ENCODE data around the gene LAPTM5. TPM values are rescaled to one million over a fixed set of nuclear protein-coding genes. Genes with fewer than 3 reads are reported as not detected.

LAPTM5 gene
- total RNA-seq, 1 donor from 2014 or later = 19.5 TPM

DNA sequence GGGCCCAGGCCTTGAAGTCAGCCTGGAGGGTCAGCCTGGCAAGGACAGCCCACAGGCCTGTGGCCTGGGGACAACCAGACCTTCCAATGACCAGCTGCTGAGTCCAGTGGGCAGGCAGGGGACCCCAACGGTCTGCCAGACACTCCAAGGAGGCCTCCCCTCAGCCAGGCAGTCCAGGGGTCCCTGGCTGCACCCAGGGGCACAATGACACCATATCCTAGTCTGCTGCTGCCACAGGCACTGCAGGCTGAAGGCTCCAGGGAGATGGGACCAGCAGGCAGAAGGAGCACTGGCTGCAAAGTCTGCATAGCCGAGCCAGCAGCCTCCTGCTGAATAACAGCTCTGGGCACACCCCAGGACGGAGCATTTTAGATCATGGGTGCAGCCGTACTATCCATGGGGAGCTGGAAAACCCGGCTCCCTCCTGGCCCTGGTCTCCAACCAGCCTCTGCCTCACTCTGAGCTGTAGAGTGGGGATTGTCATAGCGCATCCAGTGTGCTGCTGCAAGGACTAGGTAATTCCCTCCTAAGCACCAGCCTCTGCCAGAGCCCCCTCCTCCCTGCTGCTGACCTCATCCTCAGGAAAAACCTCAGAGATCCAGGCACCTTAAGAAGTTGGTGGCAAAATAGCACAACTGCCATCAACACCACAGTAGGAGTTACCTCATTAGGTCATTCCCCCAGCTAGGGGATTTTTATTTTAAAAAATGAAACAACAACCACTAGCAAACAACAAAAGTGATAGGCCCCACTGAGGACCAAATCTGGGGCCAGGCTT lies 4.8 kb upstream of the LAPTM5 start:
- intact Hi-C loops (cut with DNase I) = no loop called here
- ATAC-seq (ENCODE audit: poor library complexity) (no peak), DNase-seq (no peak)

DNA sequence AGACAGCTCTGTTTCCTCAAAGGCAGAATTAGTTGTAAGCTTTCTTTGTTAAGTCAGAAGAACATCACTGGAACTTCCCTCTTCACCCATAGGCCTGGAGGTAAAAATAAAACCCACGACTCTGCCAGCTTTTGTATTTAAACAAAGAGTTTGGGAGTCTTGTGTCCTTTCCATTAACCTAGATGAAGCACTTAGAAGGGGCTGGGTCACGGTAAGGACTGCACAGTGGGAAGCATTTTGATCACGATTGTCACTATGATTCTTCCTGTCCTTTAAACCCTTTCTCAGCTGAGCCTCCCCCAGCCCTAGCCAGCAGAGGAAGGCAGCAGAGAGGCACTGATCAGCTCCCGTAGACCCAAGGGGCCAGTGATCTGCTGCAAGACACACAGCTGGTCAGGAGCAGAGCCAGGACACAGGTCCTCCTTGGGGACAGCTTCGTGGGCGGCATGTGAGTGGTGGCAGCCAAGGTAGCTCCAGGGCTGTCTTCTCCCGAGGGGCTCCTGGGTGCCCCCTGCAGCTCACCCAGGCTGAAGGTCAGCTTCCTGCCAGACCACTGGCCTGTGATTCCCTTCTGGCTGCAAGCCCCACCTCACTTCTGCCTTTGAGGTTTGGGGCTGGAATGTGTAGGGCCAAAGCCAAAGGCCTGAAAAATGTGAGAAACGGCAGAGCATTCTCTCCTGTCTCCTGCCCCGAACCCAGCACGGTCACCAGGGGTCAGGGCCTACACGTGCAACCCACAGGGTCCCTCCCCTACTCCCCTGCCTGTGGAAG lies 4.0 kb upstream of the LAPTM5 start:
- intact Hi-C loops (cut with DNase I) = no loop called here

DNA sequence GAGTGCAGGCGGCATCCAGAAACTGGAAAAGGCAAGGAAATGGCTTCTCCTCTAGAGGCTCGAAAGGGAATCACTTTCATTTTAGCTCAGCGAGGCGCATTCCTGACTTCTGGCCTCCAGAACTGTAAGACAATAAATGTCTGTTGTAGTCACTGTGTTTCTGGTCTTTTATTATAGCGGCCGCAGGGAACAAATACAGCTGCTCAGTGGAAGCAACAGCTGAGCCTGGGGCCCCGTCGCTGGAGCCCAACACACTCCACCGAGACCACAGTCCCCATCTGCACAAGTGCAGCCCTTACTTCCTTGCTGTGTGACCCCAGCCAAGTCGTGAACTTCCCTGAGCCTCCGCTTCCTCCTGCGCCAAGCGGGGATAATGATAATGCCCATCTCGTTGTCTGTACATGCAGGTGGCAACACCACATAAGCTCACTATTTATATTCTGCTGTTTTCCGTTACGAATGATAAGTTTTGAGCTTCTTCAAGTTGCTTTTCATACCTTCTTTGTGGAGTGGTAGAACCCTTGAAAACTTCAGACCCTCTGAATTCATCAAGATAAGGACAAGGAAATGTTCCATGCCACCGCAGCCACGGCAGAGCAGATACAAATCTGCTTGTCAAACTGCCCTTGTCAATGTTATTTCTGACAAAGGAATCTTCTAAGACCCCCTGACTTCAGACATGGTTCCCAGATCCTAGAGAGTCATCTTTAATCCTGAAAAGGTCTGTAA lies 3.2 kb upstream of the LAPTM5 start:
- ATAC-seq (ENCODE audit: poor library complexity) = no peak

More for the DNA sequence above, 4.0 kb upstream of the LAPTM5 start:
- peak; percentile 32 for DNase-seq
- no peak for ATAC-seq (ENCODE audit: poor library complexity)

DNA sequence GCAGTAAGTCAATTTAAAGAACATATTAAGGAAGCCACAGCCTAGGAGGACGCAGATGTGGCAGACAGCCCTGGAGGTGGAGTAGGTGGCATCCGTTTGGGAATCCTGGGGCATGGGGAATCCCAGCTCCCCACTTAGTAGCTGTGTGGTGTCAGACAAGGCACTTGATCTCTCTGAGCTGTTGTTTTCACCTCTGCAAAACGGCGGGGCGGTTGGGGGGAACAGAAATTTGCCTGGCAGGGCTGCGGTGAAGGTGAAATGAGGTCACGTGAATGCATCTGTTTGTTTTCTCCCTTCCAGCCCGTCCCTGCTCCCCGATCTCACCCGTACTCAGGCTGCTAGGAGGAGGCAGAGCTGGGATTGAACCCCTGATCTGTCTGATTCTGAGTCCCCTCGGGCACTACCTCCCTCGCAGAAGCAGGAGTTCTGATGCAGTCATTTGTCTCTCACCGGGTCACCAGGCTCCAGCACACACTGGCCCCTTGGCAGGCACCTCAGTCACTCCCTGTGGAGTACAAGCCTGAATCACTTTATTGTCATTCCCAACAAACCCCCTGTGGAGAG lies 2.2 kb upstream of the LAPTM5 start:
- intact Hi-C loops (cut with DNase I) = no loop called here
- ATAC-seq (ENCODE audit: poor library complexity) (no peak), DNase-seq (peak; percentile 11)

More for the DNA sequence above, 3.2 kb upstream of the LAPTM5 start:
- intact Hi-C loops (cut with DNase I) = no loop called here
- peak; percentile 16 for DNase-seq

DNA sequence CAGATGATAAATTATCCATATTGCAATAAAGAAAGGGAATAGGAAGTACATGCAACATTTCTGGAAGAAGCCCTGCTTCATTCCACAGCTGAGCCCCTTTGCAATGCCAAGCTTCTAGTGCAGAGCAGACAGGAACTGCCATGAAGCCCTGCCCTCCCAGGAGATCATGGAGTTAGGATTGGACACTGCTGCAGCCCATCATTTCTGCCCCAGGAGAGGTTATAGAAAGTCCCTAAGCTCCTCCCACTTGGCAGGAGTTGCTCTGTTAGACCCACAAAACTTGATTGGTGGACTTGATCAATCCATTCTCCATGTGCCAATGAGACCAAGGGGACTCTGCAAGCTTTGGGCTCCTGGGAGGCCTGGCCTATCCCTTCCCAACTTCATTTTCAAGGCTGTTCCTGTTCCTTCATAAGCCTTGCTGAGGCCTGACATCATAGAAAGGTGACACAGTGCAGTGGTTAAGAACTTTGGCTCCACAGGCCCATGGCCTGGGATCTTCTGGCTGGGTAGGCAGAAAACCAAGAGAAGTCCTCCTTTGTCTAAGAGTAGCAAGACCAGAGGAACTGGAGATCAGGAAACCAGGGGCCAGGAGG lies 1.3 kb upstream of the LAPTM5 start:
- no peak for DNase-seq

DNA sequence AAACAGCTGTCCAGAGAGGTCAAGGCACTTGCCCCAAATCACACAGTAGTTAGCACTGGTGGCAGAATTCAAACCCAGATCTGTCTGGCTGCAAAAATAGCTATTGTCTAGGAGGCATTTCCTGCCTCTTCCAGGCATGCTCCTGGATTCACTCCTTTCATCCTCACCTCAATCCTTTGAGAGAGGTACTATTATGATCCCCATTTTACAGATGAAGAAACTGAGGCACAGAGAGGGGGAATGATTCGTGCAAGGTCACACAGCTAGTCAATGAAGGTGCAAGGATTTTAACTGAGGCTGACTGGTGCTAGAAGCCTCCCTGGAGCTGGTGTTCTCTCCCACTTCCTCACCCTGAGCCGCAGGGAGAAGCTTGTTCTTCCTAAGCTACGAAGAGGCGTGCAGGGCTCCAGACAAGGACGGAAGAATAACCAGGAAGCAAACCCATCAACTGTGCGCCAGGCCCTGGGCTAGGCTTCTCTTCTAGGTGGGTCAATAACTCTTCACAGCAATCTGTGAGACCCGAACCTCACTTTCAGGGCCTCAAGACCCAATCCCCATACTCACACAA lies 631 bp upstream of the LAPTM5 start:
- ATAC-seq (ENCODE audit: poor library complexity) (no peak), DNase-seq (no peak)
- intact Hi-C loops (cut with DNase I) = no loop called here

More for the DNA sequence above, 1.3 kb upstream of the LAPTM5 start:
- no peak for ATAC-seq (ENCODE audit: poor library complexity)
- intact Hi-C loops (cut with DNase I) = no loop called here

DNA sequence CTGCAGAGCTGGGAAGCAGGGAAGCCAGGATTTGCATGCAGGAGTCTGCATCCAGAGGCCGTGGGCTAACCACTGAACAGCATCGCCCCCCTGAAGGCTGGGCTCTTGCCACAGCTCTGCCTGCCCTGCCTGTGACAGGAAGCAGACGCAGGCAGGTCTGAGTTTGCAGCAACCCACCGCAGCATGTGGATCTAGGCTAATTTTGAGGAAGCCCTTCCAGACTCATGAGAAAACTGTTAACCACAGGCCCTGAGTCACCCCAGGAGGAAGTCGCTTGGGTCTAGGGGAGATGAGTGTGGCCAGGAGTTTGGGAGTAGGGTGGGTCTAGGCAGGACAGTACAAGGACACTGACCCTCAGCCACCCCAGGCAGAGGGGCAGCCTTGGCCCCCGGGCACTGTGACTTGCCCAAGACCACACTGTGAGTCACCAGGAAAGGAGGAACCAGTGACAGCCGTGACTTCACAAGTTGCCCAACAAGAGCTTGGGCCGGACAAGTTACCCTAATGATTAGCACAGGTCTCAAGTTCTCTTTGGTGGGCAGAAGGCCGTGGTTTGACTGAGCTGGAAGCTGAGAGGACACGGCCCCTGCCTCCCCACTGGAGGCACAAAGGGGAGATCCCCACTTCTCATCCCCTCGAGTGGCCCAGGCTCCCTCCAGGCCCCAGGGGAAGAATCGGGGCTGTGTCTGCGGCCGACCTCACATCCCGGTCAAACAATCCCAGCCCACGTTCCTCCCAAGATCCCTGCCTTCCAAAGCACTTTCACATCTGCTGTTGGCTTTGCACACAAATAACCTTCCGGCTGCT lies 826 bp downstream of the LAPTM5 start:
- ATAC-seq (ENCODE audit: poor library complexity) = peak; percentile 70
- peak; percentile 80 for DNase-seq
- intact Hi-C loops (cut with DNase I) = no loop called here

DNA sequence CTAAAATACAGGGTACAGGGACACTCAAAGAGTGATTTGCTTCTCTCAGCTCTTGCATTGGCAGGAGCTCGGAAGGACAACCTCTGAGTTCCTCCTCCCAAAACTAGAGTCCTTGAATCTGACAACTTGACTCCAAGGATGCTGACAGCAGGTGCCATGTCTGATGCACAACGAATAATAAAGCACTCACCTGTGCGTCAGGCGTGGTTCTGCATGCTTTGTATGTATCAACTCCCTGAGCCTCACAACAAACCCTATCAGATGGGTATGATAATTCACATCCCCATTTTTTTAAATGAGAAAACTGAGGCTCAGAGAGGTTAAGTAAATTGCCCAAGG lies 1.4 kb downstream of the LAPTM5 start:
- ATAC-seq (ENCODE audit: poor library complexity) (no peak), DNase-seq (no peak)
- intact Hi-C loops (cut with DNase I) = no loop called here

DNA sequence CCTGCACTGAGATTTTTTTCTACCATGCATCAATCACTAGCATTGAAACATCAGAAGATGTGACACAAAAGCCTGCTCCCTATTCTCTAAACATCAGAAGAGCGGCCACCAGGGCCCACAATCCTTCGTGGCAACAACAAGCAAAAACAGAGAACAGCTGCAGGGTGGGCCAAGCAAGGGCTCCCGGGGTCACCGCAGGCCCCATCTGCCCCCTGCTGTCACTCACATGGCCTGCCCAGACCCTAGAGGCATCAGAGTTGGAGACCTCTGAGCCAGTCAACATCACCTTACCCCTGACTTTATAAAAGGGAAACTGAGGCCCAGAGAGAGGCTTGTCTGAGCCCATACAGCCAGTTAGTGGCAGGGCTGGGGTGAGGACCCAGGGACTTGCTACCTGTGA lies 1.8 kb downstream of the LAPTM5 start:
- intact Hi-C loops (cut with DNase I) = no loop called here
- DNase-seq (no peak), ATAC-seq (ENCODE audit: poor library complexity) (no peak)

DNA sequence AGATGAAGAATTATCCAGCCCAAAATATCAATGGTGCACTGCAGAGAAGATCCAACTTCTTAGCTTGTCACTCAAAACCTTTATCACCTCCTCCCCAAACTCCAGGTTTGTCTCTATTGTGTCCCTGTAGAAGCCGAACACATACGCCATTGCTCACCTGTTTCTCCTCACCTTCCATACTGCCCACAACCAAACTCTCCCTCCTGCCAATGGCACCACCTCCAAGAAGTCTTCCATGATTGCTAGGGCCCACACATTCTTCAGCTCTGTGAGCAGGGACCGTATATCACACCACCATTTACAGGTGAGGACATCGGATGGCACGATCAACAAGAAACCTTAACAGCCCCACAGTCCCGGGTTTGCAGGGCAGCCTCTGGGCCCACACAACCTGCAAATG lies 2.2 kb downstream of the LAPTM5 start:
- DNase-seq = no peak
- intact Hi-C loops (cut with DNase I) = no loop called here
- no peak for ATAC-seq (ENCODE audit: poor library complexity)

DNA sequence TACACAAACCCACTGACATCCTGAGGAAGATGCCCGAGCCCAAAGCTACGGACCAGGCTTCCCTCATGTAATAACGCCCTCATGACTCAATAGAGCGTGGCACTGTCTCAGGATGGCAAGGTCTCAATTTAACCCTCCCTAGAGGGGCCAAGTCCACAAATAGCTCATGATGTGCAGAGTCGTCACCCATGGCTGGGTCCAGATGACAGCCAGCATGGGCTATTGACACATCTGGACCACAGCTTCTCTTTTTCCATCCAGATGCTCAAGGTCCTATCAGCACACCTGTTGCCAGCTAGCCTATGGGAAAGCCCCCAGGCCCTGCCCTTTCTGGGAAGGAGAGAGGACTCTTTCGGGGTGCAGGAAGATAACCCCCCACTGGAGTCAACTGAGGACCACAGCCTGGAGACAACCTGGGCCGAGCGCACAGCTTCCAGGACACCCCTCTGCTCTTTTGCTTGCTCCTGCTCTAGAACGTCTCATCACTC lies 2.8 kb downstream of the LAPTM5 start:
- ATAC-seq (ENCODE audit: poor library complexity) (no peak), DNase-seq (no peak)
- intact Hi-C loops (cut with DNase I) = no loop called here

DNA sequence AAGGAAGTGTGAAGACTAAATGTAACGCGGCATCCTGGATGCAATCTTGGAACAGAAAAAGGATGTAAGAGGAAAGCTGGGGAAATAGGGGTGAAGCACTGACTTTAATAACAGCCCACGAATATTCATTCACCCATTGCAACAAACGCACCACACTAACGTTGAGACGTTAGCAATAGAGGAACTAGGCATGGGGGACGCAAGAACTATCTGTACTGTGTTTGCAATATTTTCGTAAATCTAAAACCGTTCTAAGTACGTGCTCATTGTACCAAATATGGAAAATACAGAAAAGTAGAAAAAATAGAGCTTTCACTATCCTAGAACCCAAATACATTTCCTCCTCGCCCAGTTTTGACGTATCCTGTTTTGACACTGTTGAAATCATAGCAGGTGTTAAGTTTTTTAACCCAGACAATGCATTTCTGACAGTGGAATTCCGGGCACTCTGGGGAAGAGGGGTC lies 3.9 kb downstream of the LAPTM5 start:
- intact Hi-C loops (cut with DNase I) = no loop called here
- no peak for ATAC-seq (ENCODE audit: poor library complexity)
- no peak for DNase-seq

DNA sequence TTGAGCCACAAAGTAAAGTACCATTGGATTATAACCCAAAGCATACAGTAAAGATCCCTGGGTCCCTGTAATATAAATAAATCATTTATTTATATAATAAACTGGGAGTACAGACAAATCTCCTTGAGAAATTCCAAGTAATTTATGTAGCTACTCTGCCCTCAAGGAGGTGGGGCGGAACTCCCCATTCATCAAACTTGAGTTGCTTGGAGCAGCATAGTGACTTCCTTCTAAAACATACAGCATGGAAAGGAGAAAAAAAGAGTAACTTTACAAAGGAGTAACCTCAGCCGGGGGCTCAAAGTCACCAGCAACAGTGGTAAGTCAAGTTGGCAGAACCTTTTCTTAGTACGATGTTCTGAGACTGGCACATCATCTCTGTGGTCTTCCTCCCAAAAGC lies 4.5 kb downstream of the LAPTM5 start:
- DNase-seq = no peak
- intact Hi-C loops (cut with DNase I) = no loop called here
- no peak for ATAC-seq (ENCODE audit: poor library complexity)

DNA sequence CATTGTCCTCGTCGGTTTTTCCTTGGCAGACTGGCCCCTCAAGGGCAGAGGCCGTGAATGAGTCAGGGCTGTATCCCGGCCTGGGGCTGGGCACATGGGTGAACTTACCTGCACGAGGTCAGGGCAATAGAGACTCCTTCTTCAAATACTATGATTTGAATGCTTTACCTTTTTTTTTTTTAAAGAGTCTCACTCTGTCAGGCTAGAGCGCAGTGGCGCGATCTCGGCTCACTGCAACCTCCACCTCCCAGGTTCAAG lies 5.0 kb downstream of the LAPTM5 start:
- no peak for ATAC-seq (ENCODE audit: poor library complexity)
- intact Hi-C loops (cut with DNase I) = no loop called here
- DNase-seq = no peak

DNA sequence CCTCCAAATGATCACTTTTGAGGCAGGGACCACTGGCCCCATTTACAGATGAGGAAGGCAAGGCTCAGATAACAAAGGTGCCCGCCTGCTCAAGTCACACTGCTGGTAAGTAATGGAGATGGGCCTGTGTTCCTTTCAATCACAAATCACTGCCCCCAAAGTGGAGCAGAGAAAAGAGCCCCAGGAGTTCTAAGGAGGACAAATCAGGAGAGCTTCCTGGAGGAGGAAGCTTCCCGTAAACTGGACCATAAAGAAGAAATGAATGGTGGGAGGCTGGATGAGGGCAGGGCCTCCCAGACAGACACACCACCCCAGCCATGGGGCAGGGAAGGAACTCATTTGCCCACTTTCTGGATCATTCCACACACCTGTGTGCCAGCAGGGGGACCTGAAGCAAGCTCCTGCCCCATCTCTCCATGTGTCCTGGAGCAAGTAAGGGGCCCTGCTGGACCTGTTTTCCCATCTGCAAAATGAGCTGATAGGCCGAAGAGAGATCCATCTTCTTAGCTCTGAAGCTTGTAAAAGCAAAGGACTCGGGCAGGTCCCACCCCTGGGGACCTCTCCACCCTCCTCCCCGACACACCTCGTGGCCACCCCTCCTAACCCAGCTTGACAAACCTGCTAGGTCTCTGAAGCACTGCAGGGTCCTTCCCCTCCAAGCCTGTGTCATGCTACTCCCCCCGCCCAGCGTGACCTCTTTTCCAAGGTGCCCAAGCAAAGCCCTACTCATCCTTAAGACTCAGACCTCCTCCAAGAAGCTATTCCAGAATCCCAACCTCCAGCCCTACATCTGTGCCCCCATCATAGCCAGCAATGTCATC lies 5.5 kb downstream of the LAPTM5 start:
- intact Hi-C loops (cut with DNase I) = no loop called here
- DNase-seq (no peak), ATAC-seq (ENCODE audit: poor library complexity) (no peak)

DNA sequence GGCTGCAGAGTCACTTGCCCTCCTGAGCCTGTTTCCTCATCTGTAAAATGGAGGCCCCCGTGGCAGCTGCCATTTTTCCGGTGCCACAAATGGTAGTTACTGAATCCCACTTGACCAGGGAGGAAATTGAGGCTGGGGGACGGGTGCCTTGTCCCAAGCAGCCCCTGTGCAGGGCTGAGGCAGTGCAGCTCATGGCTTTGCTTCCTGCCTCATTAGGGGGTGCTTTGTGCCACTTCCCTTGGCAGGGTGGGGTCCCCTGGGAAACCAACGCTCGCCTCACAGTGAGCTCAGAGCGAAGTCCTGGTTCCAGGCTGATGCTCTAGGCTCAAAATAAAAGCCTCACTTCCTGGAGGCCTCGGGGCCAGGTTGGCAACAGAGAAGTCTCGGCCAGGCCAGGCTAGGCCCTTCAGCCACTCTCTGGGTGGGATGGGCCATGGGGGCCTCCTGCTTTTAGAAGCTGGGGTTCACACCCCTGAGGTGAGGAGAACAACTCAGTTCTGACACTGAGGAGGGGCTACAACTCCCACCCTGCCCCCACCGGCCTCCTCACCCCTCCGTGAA lies 6.8 kb downstream of the LAPTM5 start:
- intact Hi-C loops (cut with DNase I) = no loop called here
- DNase-seq = no peak
- ATAC-seq (ENCODE audit: poor library complexity) = no peak

Measured in Right ventricle myocardium superior (tissue), 1 donor.